Liver (tissue), 9 donors: ENCODE measurements around the gene FAM53B. TPM values are rescaled to one million over a fixed set of nuclear protein-coding genes. Genes with fewer than 3 reads are reported as not detected.

Experiments
- DNase-seq: peaks from one replicate; pipeline ENCODE4 v3.0.0-alpha.2; 2017; ENCODE audit warnings: low spot score
- H3K27ac ChIP-seq, 2 donors: one replicate each; pipeline ENCODE4 v1.7.0; 2013; ENCODE audit warnings: inconsistent platforms in 2 of 2, low read length in 2 of 2, control low read depth in 1 of 2, low read depth in 1 of 2, mild to moderate bottlenecking in 1 of 2
- H3K27me3 ChIP-seq, 4 donors: one replicate each; pipeline versions ENCODE4 v1.6.1 to v1.7.0; 2013; ENCODE audit warnings: low read length in 3 of 4, inconsistent platforms in 1 of 4, mild to moderate bottlenecking in 1 of 4, moderate library complexity in 1 of 4; ENCODE audit not compliant: control insufficient read depth in 4 of 4, insufficient read depth in 4 of 4
- H3K36me3 ChIP-seq, 4 donors: one replicate each; pipeline versions ENCODE4 v1.6.1 to v1.7.0; 2013; ENCODE audit warnings: low read length in 3 of 4, mild to moderate bottlenecking in 3 of 4, low read depth in 1 of 4, moderate library complexity in 1 of 4; ENCODE audit not compliant: control insufficient read depth in 4 of 4, insufficient read depth in 3 of 4
- H3K4me1 ChIP-seq, 4 donors: one replicate each; pipeline versions ENCODE4 v1.6.1 to v1.7.0; 2013; ENCODE audit warnings: low read length in 3 of 4, mild to moderate bottlenecking in 3 of 4, moderate library complexity in 1 of 4; ENCODE audit not compliant: control insufficient read depth in 4 of 4, insufficient read depth in 4 of 4
- H3K4me3 ChIP-seq, 3 donors: one replicate each; pipeline versions ENCODE4 v1.6.1 to v1.7.0; 2013; ENCODE audit warnings: low read length in 3 of 3, control low read depth in 1 of 3, low read depth in 1 of 3, mild to moderate bottlenecking in 1 of 3
- H3K9ac ChIP-seq, 2 donors: one replicate each; pipeline ENCODE4 v1.7.0; 2013; ENCODE audit warnings: low read length in 2 of 2, mild to moderate bottlenecking in 2 of 2, moderate library complexity in 2 of 2, control low read depth in 1 of 2, low read depth in 1 of 2
- H3K9me3 ChIP-seq, 4 donors: one replicate each; pipeline versions ENCODE4 v1.6.1 to v1.7.0; 2013; ENCODE audit warnings: low read length in 3 of 4; ENCODE audit not compliant: control insufficient read depth in 4 of 4
- ATF3 ChIP-seq: IDR thresholded peaks from 2 replicates; pipeline ENCODE4 v1.6.1; 2016; ENCODE audit warnings: antibody characterized with exemption
- CTCF ChIP-seq: fragments of 150-350 bp; IDR thresholded peaks from 2 replicates; pipeline ENCODE4 v1.5.1; 2017; ENCODE audit warnings: improper control_type of control experiment, low read depth, low read length; ENCODE audit not compliant: missing input control
- FOXA1 ChIP-seq: IDR thresholded peaks from 2 replicates; pipeline ENCODE4 v1.6.1; 2016; ENCODE audit warnings: antibody characterized with exemption
- FOXA2 ChIP-seq: IDR thresholded peaks from 2 replicates; pipeline ENCODE4 v1.6.1; 2016; ENCODE audit warnings: antibody characterized with exemption
- GABPA ChIP-seq, 2 donors: IDR thresholded peaks in 1 of 2; conservative IDR thresholded peaks in 1 of 2; 2 replicates each; pipeline ENCODE4 v1.6.1; 2016; ENCODE audit warnings: antibody characterized with exemption in 2 of 2, mild to moderate bottlenecking in 1 of 2, moderate library complexity in 1 of 2
- HNF4G ChIP-seq: IDR thresholded peaks from 2 replicates; pipeline ENCODE4 v1.6.1; 2016; ENCODE audit warnings: antibody characterized with exemption
- JUND ChIP-seq, 2 donors: IDR thresholded peaks; 2 replicates each; pipeline ENCODE4 v1.6.1; 2016; ENCODE audit warnings: antibody characterized with exemption in 2 of 2
- MAX ChIP-seq: IDR thresholded peaks from 2 replicates; pipeline ENCODE4 v1.6.1; 2016; ENCODE audit warnings: antibody characterized with exemption
- NR2F2 ChIP-seq: IDR thresholded peaks from 2 replicates; pipeline ENCODE4 v1.6.1; 2016; ENCODE audit warnings: antibody characterized with exemption
- RAD21 ChIP-seq, 2 donors: IDR thresholded peaks; 2 replicates each; pipeline ENCODE4 v1.6.1; 2016; ENCODE audit warnings: antibody characterized with exemption in 2 of 2, mild to moderate bottlenecking in 2 of 2
- REST ChIP-seq: IDR thresholded peaks from 2 replicates; pipeline ENCODE4 v1.6.1; 2016; ENCODE audit warnings: antibody characterized with exemption, mild to moderate bottlenecking
- RXRA ChIP-seq, 2 donors: IDR thresholded peaks; 2 replicates each; pipeline ENCODE4 v1.6.1; 2017 to 2018; ENCODE audit warnings: antibody characterized with exemption in 2 of 2, mild to moderate bottlenecking in 1 of 2
- SP1 ChIP-seq: IDR thresholded peaks from 2 replicates; pipeline ENCODE4 v1.6.1; 2018; ENCODE audit warnings: antibody characterized with exemption, mild to moderate bottlenecking
- YY1 ChIP-seq: IDR thresholded peaks from 2 replicates; pipeline ENCODE4 v1.6.1; 2016; ENCODE audit warnings: antibody characterized with exemption, mild to moderate bottlenecking
- ZBTB33 ChIP-seq: IDR thresholded peaks from 2 replicates; pipeline ENCODE4 v1.6.1; 2016; ENCODE audit warnings: antibody characterized with exemption
- WGBS: extraction: QIAGEN DNeasy Blood & Tissue Kit; methylation state at CpG from one replicate; pipeline ENCODE4 v1.1.7; 2013; 5-methylcytosine and 5-hydroxymethylcytosine counted together
- polyA plus RNA-seq, 2 donors: library from polyadenylated mRNA; stranded (reverse) in 1 of 2; unstranded in 1 of 2; fragments of 200-250 nt in 1 of 2; fragments of >200 nt in 1 of 2; fragmentation: Nextera tagmentation in 1 of 2; extraction: Ambion mirVana in 1 of 2; gene quantifications; one replicate each; pipeline versions ENCODE4 v1.2.1 to v1.2.3, GENCODE V29; 2013 to 2015
- total RNA-seq, 2 donors: library from RNA; depleted of rRNA; stranded (reverse); fragments of >200 nt; gene quantifications; one replicate each; pipeline ENCODE4 v1.2.3, GENCODE V29; 2014
- donor health status: healthy.
- donor health status: healthy.
- donor health status: healthy.
- donor health status: healthy.
- donor health status: healthy.

Gene FAM53B
- total and polyA plus RNA-seq, 4 donors: 1.1 to 24.0 (median 6.3) TPM

- Histone ChIP-seq H3K9me3 (no peaks in the 10 kb centered on the region), H3K36me3 (peaks cover 0 to 20% (median 15%) of the 10 kb centered on the region in 4 donors), H3K27me3 (no peaks in the 10 kb centered on the region), H3K4me3 (no peak overlapping the region), H3K27ac (no peak overlapping the region), H3K9ac (no peak overlapping the region), H3K4me1 (no peaks in the 10 kb centered on the region)
- TF ChIP-seq ZBTB33 (no peak), NR2F2 (no peak)
- DNase-seq: no peak
- 100% methylated on average over 1 of the region's 1 CpG for WGBS
Observed at GRCh38 chr10:124763267-124763666, 19.1 kb upstream of the FAM53B start.

GRCh38 chr10:124762281-124762680 lies 18.1 kb upstream of the FAM53B start:
- Histone ChIP-seq H3K27ac (no peak overlapping the region), H3K27me3 (no peaks in the 10 kb centered on the region), H3K4me1 (no peaks in the 10 kb centered on the region), H3K9me3 (no peaks in the 10 kb centered on the region), H3K36me3 (peaks cover 0 to 23% (median 13%) of the 10 kb centered on the region in 4 donors), H3K4me3 (no peak overlapping the region), H3K9ac (no peak overlapping the region)
- WGBS: 94% methylated on average over 5 of the region's 5 CpGs
- TF ChIP-seq CTCF (no peak), FOXA1 (no peak), ATF3 (no peak), FOXA2 (no peak), RAD21 (IDR thresholded peaks at IDR 0.05) (no peak), SP1 (no peak), JUND (IDR thresholded peaks at IDR 0.05) (no peak), HNF4G (no peak), GABPA (IDR thresholded peaks at IDR 0.05 in 1 of 2, conservative IDR thresholded peaks at IDR 0.05 in 1 of 2) (no peak), YY1 (no peak), MAX (no peak), NR2F2 (no peak), REST (no peak), RXRA (IDR thresholded peaks at IDR 0.05) (no peak)
- no peak for DNase-seq
